ENCODE measurements around the gene ALDH3B2.
A peak's percentile ranks its signal among the peaks of the same experiment; 100 is the strongest.
"Not testable (repeated sequence)": the region's sequence is repeated elsewhere in the genome, so short reads cannot be mapped to it uniquely, and the experiment has no call there.

ALDH3B2 gene

GRCh38 chr11:67631411-67631810 is 43.0 kb downstream of the ALDH3B2 start:
- DNase-seq, result no peak

GRCh38 chr11:67630943-67631331 is 43.5 kb downstream of the ALDH3B2 start:
- no peak for DNase-seq

GRCh38 chr11:67630228-67630942 is 44.0 kb downstream of the ALDH3B2 start:
- peak; percentile 84 to 100 (median 96) for DNase-seq

- peak in 49 of 56 donors; percentile 15 to 98 (median 59) for DNase-seq
Observed at GRCh38 chr11:67629386-67630227, 44.8 kb downstream of the ALDH3B2 start, which contains the start of gene NUDT8. NUDT8 (minus strand) TSS chr11:67629937; CDS start chr11:67629911, 26 bp downstream.

- peak in 2 of 56 donors; percentile 10 to 38 for DNase-seq
Observed at GRCh38 chr11:67628710-67629385, 45.6 kb downstream of the ALDH3B2 start.

GRCh38 chr11:67627812-67628624 is 46.4 kb downstream of the ALDH3B2 start:
- no peak for DNase-seq

- no peak for DNase-seq
Observed at GRCh38 chr11:67627441-67627811, 47.0 kb downstream of the ALDH3B2 start.

GRCh38 chr11:67626970-67627369 is 47.5 kb downstream of the ALDH3B2 start:
- DNase-seq, result no peak

- not testable (repeated sequence) for DNase-seq
Observed at GRCh38 chr11:67626131-67626833, 48.1 kb downstream of the ALDH3B2 start.

- not testable (repeated sequence) for DNase-seq
Observed at GRCh38 chr11:67623795-67624194, 50.6 kb downstream of the ALDH3B2 start.

GRCh38 chr11:67622905-67623304 is 51.5 kb downstream of the ALDH3B2 start:
- not testable (repeated sequence) for DNase-seq

- DNase-seq, result not testable (repeated sequence)
Observed at GRCh38 chr11:67621928-67622327, 52.5 kb downstream of the ALDH3B2 start.

GRCh38 chr11:67620621-67621020 is 53.8 kb downstream of the ALDH3B2 start:
- not testable (repeated sequence) for DNase-seq

- not testable (repeated sequence) for DNase-seq
Observed at GRCh38 chr11:67619683-67620618, 54.5 kb downstream of the ALDH3B2 start.

- not testable (repeated sequence) for DNase-seq
Observed at GRCh38 chr11:67618901-67619659, 55.3 kb downstream of the ALDH3B2 start.

GRCh38 chr11:67617243-67617953 is 57.0 kb downstream of the ALDH3B2 start:
- DNase-seq, result no peak

GRCh38 chr11:67616431-67617242 is 57.8 kb downstream of the ALDH3B2 start:
- DNase-seq, result peak in 1 of 56 donors; percentile 53
